A549 (cell line): ENCODE data around the gene ZNF394.

Experiments used
- CHD2 ChIP-seq: fragments of 150-350 bp; IDR thresholded peaks from 2 replicates; pipeline ENCODE4 v1.6.1; 2014; ENCODE audit warnings: low read length; ENCODE audit not compliant: partially characterized antibody
- MAZ ChIP-seq: fragments of 150-350 bp; IDR thresholded peaks from 2 replicates; pipeline ENCODE4 v1.6.1; 2014; ENCODE audit warnings: antibody characterized with exemption, low read depth, low read length, borderline replicate concordance
- POLR2AphosphoS2 ChIP-seq: conservative IDR thresholded peaks from 2 replicates; pipeline ENCODE4 v1.6.1; 2012; ENCODE audit warnings: low read length, improper control_type of control experiment, inconsistent platforms
- RARB ChIP-seq: fragments of 250-450 bp; sonication (Bioruptor Pico); IDR thresholded peaks from 2 replicates; pipeline ENCODE4 v1.8.0; 2021; ENCODE audit warnings: mild to moderate bottlenecking, moderate library complexity
- TF ChIP-seq, protein P1 (sequence below): fragments of 200-600 bp; sonication (generic); IDR thresholded peaks from 2 replicates; pipeline ENCODE4 v1.6.1; 2016; ENCODE audit warnings: antibody characterized with exemption, mild to moderate bottlenecking, moderate library complexity

DNA sequence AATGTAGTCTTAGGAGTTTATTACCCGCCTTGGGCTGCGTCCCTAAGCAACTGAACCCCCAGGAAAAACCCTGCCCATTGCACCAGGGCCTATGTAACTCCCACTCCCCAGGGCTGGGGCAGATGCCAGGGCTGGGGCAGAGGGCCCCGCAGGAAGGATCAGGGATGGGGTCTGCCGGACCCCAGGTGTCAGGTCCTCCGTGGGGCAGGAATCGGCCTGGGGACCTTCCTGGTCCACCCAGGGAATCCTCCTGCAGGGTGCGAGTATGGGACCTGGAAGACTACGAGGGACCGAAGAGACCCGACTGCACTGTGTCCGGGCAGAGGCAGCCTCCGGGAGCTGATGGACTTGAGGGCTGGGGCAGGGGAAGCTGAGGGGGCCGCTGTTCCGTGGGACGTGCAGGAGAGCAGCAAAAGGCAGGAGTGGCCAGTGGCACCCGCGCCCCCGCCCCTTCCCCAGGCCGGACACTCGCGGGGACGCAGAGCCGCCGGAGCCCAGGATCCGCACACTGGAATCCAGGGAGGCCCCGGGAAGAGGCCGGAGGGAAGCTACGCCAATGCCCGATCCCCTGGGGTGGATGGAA is 31.7 kb downstream of the ZNF394 start:
- TF ChIP-seq MAZ (no peak), POLR2AphosphoS2 (no peak), RARB (CRISPR knock-in tag) (no peak), CHD2 (no peak)
- TF ChIP-seq, protein P1, sequence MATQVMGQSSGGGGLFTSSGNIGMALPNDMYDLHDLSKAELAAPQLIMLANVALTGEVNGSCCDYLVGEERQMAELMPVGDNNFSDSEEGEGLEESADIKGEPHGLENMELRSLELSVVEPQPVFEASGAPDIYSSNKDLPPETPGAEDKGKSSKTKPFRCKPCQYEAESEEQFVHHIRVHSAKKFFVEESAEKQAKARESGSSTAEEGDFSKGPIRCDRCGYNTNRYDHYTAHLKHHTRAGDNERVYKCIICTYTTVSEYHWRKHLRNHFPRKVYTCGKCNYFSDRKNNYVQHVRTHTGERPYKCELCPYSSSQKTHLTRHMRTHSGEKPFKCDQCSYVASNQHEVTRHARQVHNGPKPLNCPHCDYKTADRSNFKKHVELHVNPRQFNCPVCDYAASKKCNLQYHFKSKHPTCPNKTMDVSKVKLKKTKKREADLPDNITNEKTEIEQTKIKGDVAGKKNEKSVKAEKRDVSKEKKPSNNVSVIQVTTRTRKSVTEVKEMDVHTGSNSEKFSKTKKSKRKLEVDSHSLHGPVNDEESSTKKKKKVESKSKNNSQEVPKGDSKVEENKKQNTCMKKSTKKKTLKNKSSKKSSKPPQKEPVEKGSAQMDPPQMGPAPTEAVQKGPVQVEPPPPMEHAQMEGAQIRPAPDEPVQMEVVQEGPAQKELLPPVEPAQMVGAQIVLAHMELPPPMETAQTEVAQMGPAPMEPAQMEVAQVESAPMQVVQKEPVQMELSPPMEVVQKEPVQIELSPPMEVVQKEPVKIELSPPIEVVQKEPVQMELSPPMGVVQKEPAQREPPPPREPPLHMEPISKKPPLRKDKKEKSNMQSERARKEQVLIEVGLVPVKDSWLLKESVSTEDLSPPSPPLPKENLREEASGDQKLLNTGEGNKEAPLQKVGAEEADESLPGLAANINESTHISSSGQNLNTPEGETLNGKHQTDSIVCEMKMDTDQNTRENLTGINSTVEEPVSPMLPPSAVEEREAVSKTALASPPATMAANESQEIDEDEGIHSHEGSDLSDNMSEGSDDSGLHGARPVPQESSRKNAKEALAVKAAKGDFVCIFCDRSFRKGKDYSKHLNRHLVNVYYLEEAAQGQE, result no peak
